Neural progenitor cell (in vitro differentiated cells): Measurements from ENCODE around the gene PPP2CA. TPM values are rescaled to one million over a fixed set of nuclear protein-coding genes. Genes with fewer than 3 reads are reported as not detected.

Experiments
- DNase-seq: peaks from one replicate; pipeline ENCODE4 v3.0.0-alpha.2; 2016; ENCODE audit warnings: low spot score
- H2AFZ ChIP-seq: fragments of 200-600 bp; sonication (generic); replicated peaks from 2 replicates; pipeline ENCODE4 v1.6.1; 2016; ENCODE audit warnings: antibody characterized with exemption
- H3F3A ChIP-seq: fragments of 200-600 bp; sonication (generic); 2 replicates; pipeline ENCODE4 v1.6.1; 2016; ENCODE audit warnings: antibody characterized with exemption, low read depth
- H3K27ac ChIP-seq: fragments of 200-600 bp; sonication (generic); 2 replicates; pipeline ENCODE4 v1.5.1; 2016; ENCODE audit warnings: mild to moderate bottlenecking
- H3K27me3 ChIP-seq: fragments of 200-600 bp; sonication (generic); 2 replicates; pipeline ENCODE4 v1.6.1; 2016; ENCODE audit warnings: mild to moderate bottlenecking, moderate library complexity
- H3K36me3 ChIP-seq: fragments of 200-600 bp; sonication (generic); 2 replicates; pipeline ENCODE4 v1.5.1; 2016
- H3K4me1 ChIP-seq: fragments of 200-600 bp; sonication (generic); 2 replicates; pipeline ENCODE4 v1.6.1; 2016; ENCODE audit warnings: mixed run types
- H3K4me2 ChIP-seq: fragments of 200-600 bp; sonication (generic); 2 replicates; pipeline ENCODE4 v1.6.1; 2016
- H3K4me3 ChIP-seq: fragments of 200-600 bp; sonication (generic); 2 replicates; pipeline ENCODE4 v1.5.1; 2016
- H3K79me2 ChIP-seq: fragments of 200-600 bp; sonication (generic); 2 replicates; pipeline ENCODE4 v1.6.1; 2016; ENCODE audit warnings: low read depth
- H3K9ac ChIP-seq: fragments of 200-600 bp; sonication (generic); 2 replicates; pipeline ENCODE4 v1.6.1; 2016
- H3K9me3 ChIP-seq: fragments of 200-600 bp; sonication (generic); 2 replicates; pipeline ENCODE4 v1.5.1; 2016; ENCODE audit warnings: low read depth
- H4K20me1 ChIP-seq: fragments of 200-600 bp; sonication (generic); 2 replicates; pipeline ENCODE4 v1.6.1; 2016; ENCODE audit warnings: low read depth
- H3K27ac Mint-ChIP-seq: 3 replicates; pipeline ENCODE4 v1.8.0; 2021; ENCODE audit warnings: mixed read lengths
- H3K27me3 Mint-ChIP-seq: 2 replicates; pipeline ENCODE4 v1.8.0; 2022; ENCODE audit warnings: low read depth, mild to moderate bottlenecking, inconsistent platforms, moderate library complexity, mixed read lengths; ENCODE audit not compliant: insufficient read depth
- H3K36me3 Mint-ChIP-seq: 3 replicates; pipeline ENCODE4 v1.8.0; 2021; ENCODE audit warnings: mixed read lengths
- H3K4me1 Mint-ChIP-seq: 3 replicates; pipeline ENCODE4 v1.8.0; 2021; ENCODE audit warnings: mixed read lengths
- H3K4me3 Mint-ChIP-seq: 3 replicates; pipeline ENCODE4 v1.8.0; 2021; ENCODE audit warnings: mild to moderate bottlenecking, moderate library complexity, mixed read lengths
- H3K9me3 Mint-ChIP-seq: 3 replicates; pipeline ENCODE4 v1.8.0; 2020; ENCODE audit warnings: mixed read lengths
- CTCF ChIP-seq: fragments of 200-600 bp; sonication (generic); IDR thresholded peaks from 2 replicates; pipeline ENCODE4 v1.5.1; 2017; ENCODE audit warnings: antibody characterized with exemption, mild to moderate bottlenecking
- EZH2 ChIP-seq: fragments of 200-600 bp; sonication (generic); IDR thresholded peaks from 2 replicates; pipeline ENCODE4 v1.6.1; 2017; ENCODE audit warnings: antibody characterized with exemption, mild to moderate bottlenecking, moderate library complexity
- EZH2phosphoT487 ChIP-seq: fragments of 200-600 bp; sonication (generic); IDR thresholded peaks from 2 replicates; pipeline ENCODE4 v1.6.1; 2017; ENCODE audit warnings: antibody characterized with exemption
- total RNA-seq: library from RNA; depleted of rRNA; stranded (reverse); fragments of >200 nt; gene quantifications from 2 replicates; pipeline ENCODE4 v1.2.3, GENCODE V29; 2015; ENCODE audit warnings: low replicate concordance

The PPP2CA gene
- total RNA-seq, 1 donor from 2014 or later: 216 TPM

- TF ChIP-seq EZH2phosphoT487 (no peak), EZH2 (no peak), CTCF (no peak)
- Histone ChIP-seq H3K27ac (no peak overlapping the region), H3F3A (peaks cover 43% of the 10 kb centered on the region), H3K4me2 (no peak overlapping the region), H4K20me1 (peaks cover 27% of the 10 kb centered on the region), H3K4me3 (no peak overlapping the region), H3K9ac (no peak overlapping the region), H3K27me3 (no peaks in the 10 kb centered on the region), H3K4me1 (no peaks in the 10 kb centered on the region), H2AFZ (no peak overlapping the region), H3K36me3 (peaks cover 42% of the 10 kb centered on the region), H3K9me3 (no peaks in the 10 kb centered on the region), H3K79me2 (peaks cover 24% of the 10 kb centered on the region)
- Mint-ChIP-seq H3K4me1 (no peaks in the 10 kb centered on the region), H3K27me3 (no peaks in the 10 kb centered on the region), H3K36me3 (peaks cover 36% of the 10 kb centered on the region), H3K4me3 (no peak overlapping the region), H3K27ac (no peak overlapping the region), H3K9me3 (no peaks in the 10 kb centered on the region)
- DNase-seq: no peak
These were observed 30.2 kb downstream of the PPP2CA start for GRCh38 chr5:134195666-134196065.

GRCh38 chr5:134189031-134189430 lies 36.8 kb downstream of the PPP2CA start:
- Histone ChIP-seq H3K9ac (no peak overlapping the region), H3K36me3 (no peaks in the 10 kb centered on the region), H3K27ac (no peak overlapping the region), H3K9me3 (no peaks in the 10 kb centered on the region), H2AFZ (no peak overlapping the region), H4K20me1 (peaks cover 3% of the 10 kb centered on the region), H3K4me1 (no peaks in the 10 kb centered on the region), H3F3A (peaks cover 7% of the 10 kb centered on the region), H3K4me3 (no peak overlapping the region), H3K4me2 (no peak overlapping the region), H3K79me2 (no peaks in the 10 kb centered on the region), H3K27me3 (no peaks in the 10 kb centered on the region)
- H3K4me1 Mint-ChIP-seq: peaks cover 3% of the 10 kb centered on the region
- TF ChIP-seq CTCF: no peak
- no peak for TF ChIP-seq EZH2
- TF ChIP-seq EZH2phosphoT487: no peak
- no peak for DNase-seq
- no peak overlapping the region for H3K27ac Mint-ChIP-seq
- H3K9me3 Mint-ChIP-seq: no peaks in the 10 kb centered on the region
- H3K4me3 Mint-ChIP-seq: no peak overlapping the region
- H3K36me3 Mint-ChIP-seq: no peaks in the 10 kb centered on the region
- H3K27me3 Mint-ChIP-seq: no peaks in the 10 kb centered on the region

GRCh38 chr5:134188092-134188491 lies 37.8 kb downstream of the PPP2CA start:
- Histone ChIP-seq H3K4me2 (no peak overlapping the region), H3K79me2 (no peaks in the 10 kb centered on the region), H3K27ac (no peak overlapping the region), H3K9ac (no peak overlapping the region), H3K27me3 (no peaks in the 10 kb centered on the region), H3K9me3 (no peaks in the 10 kb centered on the region), H3K4me1 (no peaks in the 10 kb centered on the region), H3K4me3 (no peak overlapping the region), H3K36me3 (no peaks in the 10 kb centered on the region), H2AFZ (no peak overlapping the region), H4K20me1 (peaks cover 3% of the 10 kb centered on the region), H3F3A (no peaks in the 10 kb centered on the region)
- no peaks in the 10 kb centered on the region for H3K27me3 Mint-ChIP-seq
- TF ChIP-seq EZH2 (no peak), CTCF (no peak), EZH2phosphoT487 (no peak)
- H3K36me3 Mint-ChIP-seq: no peaks in the 10 kb centered on the region
- no peaks in the 10 kb centered on the region for H3K9me3 Mint-ChIP-seq
- H3K4me1 Mint-ChIP-seq: peaks cover 3% of the 10 kb centered on the region
- DNase-seq: no peak
- H3K4me3 Mint-ChIP-seq: no peak overlapping the region
- no peak overlapping the region for H3K27ac Mint-ChIP-seq
